HG02852 (cell line): ENCODE data around the gene CTNNBL1.
A peak's percentile ranks its signal among the peaks of the same experiment; 100 is the strongest.

Experiments
- ATAC-seq: cut with Tn5 transposase; IDR thresholded peaks from one replicate; pipeline ENCODE4 v1.9.1; 2021; ENCODE audit warnings: mild to moderate bottlenecking, moderate library complexity; ENCODE audit not compliant: unreplicated experiment

CTNNBL1 gene

DNA sequence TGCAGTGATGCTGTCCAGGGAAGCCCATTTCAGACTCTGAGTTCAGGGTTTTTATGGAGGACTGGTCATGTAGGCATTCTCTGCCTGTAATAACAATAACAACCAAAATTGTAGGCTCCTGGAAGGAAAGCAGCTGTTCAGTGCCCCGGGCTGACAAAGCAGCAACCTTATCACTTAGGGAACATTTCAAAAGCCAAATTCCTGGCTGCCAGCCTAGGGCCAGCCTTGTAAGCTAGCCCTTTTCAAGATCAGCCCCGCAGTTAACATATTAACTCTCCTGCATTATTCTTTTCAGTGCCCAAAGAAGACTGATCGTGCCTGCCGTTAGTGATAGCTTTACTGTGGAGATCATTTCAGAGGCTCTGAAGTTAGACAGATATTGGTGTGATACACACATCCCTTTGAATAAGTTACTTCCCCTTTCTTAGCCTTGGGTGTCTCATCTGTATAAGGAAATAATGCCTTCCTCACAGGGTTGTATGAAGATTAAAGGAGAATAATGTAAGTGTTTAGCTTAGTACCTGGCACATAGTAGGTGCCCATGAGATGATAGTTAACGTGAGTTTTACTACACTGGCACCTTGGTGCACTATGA is 44.1 kb downstream of the CTNNBL1 start:
- no peak for ATAC-seq

DNA sequence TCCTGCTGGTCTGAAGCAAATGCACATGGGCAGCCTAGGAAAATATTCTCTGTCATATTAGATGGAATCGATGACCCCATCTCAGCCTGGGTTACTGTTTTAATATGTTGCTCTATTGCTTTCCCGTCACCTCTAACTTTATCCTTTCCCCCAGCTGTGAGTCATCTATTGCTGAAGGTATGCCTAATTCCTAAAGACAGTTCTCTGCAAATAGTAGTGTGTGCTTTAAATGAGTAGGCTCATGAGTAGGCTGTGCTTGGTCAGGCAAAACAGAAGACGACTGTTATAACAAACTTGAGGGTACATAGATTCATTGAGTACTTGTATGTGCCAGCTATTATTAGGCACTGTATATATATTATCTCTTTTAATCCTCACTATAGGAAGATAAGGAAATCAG is 47.2 kb downstream of the CTNNBL1 start:
- no peak for ATAC-seq

DNA sequence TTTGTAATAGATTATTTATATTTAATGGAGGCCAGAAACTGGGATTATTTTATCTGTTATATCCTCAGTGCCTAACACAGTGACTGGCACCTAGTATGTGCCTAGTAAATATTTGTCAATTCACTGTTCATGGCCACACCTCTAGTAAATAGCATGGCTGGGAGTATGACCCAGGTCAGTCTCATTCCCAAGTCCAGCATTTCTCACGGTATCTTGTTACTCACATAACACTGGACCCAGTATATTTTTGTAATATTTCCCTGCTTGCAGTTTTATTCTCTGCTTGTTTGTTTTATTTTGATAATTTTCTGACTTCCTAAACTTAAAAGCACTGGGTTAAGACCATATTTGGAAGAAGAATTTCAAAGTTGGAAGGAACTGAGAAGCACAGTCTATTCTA is 47.7 kb downstream of the CTNNBL1 start:
- no peak for ATAC-seq

DNA sequence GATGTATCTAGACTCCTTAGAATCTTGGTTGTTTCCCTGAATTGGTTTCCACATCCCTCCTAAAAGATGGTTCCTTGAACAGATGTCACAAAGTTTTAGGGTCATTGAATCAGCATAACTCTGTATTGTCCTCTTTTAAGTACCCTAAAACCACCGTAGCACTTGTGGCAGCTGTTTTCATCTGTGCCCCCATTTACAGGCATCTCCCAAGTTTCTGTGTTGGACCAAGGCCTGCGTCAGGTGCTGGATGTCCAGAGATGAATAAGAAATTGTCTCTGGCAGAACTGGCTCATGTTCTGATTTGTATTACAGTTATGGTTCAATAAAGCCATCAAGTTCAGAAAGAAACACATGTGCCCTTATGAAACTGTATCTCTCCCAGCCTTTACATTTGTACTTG is 48.3 kb downstream of the CTNNBL1 start:
- no peak for ATAC-seq

DNA sequence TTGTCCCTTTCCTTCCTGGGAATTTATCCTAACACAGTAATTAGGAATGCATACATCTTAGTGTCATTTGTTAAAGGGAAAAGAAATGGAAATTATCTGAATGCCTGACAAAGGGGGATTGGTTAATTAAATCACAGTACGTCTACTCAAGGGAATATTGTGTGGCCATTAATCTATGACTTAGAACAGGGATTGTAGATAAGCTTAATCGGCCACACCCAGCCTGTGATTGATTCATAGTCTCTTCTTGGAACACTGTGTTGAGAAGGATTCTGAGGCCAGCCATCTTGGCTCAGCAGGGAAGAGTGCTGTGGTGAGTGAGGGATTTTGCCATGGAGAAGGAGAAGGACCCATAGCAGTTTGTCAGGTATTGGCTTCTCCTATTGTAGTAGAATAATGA is 50.5 kb downstream of the CTNNBL1 start:
- ATAC-seq = no peak

DNA sequence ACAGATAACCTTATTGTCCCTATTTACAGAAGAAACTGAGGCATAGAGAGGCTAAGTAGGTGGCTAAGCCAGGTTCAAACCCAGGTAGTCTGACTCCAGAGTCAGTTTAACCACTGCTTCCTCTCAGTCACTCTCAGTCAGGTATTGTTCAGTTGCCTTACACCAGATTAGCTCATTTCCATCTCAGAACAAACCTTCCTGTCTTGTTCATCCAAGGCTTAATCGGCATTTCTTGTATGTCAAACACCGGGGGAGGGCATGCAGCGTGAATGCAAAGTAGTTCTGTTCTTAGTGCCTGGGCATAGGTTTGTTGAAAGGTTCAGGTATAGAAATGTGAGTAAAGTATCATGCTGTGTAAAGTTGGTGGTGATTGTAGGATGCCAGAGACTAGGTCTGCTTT is 51.7 kb downstream of the CTNNBL1 start:
- peak; percentile 57 for ATAC-seq

DNA sequence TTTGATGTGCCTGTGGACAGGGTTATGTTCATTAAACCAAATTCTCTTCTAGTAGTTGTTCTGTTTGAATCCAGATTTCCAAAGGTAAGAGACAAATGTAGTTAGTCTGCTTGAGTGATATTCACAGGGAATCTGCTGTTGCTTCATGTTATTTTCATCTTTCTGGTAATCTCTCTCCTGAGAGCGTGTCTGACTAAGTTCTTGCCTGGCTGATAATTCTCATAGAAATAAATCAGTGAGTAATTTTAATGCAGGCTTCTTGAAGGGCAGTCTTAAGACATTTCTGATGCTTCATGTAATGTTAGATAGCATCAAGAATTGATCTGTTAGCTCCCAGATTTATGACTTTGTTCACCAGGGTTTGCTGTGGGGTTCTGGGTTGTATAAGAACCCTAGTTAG is 54.2 kb downstream of the CTNNBL1 start:
- ATAC-seq = no peak

DNA sequence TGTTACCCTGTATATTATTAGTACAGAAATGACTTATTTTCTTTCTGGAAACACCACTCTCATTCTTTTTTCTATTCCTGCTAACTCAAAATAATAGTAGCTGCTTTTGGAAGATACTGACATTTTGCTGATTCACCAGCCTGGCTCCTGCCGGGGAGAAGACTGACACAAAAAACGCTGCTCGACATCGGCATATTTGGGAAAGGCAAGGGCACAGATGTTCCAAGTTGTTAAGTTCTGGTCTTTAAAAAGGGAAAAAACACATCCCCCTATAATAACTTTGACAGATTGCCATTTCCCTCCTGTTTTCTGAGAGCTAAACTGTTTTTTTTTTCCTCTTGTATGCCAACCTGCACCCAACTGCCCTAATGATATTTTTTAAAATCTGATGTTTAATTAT is 55.4 kb downstream of the CTNNBL1 start:
- no peak for ATAC-seq

DNA sequence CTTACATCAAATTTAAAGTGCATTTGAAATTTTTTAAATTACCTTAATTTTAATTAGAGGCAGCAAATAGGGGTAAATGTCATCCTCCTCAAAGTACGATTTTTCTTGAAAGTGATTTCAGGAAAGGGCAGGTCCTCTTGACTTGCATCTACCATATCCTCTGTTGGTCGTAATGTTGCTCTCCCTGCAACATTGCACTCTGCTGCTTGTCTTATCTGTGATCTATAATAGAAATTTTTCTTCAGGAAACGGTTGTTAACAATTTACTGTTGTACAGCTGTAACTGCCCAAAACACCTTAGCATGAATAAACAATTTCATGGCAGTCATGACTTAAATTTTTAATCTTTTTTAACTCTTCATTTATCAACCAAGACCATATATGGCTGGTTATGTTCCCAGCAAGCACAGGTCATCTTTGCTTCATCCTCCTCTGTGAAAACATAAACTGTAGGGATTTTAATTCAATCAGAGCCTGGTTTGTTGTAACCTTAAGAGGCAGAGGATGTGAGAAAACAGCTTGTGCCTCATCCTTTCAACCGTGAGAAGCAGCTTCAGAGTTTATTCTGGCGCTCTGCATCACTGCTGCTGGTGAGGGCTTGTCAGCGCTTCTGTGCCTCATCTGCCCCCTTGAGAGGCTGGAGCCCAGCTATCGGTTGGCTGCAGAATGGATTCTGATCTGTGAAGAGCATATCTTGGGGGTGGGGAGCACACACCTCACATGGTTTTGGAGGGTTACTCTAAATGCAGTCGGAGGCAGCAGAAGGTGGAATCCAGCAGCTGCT is 56.0 kb downstream of the CTNNBL1 start:
- ATAC-seq = no peak

DNA sequence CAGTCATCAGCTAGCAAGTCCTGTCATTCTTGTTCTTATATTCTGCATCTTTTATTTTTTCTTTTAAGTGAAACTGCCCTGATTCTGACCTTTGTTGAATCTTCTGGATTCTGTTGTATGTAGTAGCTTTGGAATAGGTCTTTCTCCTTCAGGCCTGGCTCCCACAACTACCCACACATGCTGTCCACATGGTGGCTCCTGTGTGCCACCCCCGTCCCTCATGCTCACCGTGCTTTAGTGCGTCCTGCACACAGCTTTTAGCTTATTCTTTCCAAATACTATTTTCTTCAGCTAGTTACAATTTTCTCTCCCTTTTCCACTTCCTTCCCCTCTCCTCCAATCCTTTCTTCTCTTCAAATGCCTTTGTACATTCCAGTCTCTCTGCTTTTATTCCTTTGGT is 61.8 kb downstream of the CTNNBL1 start:
- no peak for ATAC-seq

DNA sequence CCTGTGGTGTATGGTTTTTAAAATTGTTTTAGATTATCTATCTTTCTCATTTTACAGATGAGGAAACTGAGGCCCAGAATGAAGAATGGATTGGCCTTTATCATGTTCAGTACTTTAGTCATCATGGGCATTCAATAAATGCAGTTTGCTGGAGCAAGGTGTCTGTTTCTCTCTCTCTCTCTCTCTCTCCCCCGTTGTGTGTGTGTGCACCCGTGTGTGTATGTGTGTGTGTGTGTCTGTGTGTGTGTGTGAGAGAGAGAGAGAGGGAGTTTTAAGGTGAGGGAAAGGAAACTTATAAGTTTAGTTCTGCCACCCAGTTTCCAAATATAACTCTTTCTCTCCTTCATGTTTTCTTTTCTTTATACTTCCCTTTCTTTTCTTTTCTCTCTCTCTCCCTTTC is 62.4 kb downstream of the CTNNBL1 start:
- ATAC-seq = no peak

DNA sequence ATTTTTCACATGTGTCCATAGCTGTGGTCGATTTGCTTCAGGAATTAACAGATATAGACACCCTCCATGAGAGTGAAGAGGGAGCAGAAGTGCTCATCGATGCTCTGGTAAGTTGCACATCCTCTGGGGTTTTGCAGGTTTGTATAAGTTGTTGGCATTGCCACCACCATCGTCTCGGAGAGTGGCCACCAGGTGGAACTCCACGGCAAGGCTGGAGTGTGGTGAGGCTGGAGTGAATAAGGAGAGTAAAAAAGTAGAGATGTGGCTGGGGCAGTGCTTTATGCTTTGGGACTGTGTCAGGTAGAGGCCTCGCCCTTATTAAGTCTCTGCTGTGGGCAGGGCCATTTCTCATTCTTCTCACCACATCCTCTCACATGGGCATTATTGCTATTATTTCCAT is 63.7 kb downstream of the CTNNBL1 start:
- ATAC-seq = no peak

DNA sequence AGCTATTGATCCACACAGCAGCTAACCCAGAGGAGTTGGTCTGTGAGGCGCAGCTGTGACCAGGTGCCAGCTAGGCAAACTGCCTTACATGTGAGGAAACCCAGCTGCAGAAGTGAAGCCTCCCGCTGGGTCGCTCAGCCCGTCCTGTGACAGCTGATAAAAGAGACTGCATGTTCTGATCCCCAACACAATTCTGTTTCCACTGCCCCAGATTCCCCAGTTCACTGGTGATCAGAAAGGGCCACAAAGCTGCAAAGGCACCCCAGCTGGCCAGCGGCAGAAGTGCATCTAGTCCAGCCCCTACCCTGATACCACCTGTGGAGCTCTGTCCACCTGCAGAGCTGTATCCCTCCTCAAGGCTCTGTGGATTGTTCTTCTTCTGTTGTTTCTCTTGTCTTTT is 64.5 kb downstream of the CTNNBL1 start:
- ATAC-seq = no peak

DNA sequence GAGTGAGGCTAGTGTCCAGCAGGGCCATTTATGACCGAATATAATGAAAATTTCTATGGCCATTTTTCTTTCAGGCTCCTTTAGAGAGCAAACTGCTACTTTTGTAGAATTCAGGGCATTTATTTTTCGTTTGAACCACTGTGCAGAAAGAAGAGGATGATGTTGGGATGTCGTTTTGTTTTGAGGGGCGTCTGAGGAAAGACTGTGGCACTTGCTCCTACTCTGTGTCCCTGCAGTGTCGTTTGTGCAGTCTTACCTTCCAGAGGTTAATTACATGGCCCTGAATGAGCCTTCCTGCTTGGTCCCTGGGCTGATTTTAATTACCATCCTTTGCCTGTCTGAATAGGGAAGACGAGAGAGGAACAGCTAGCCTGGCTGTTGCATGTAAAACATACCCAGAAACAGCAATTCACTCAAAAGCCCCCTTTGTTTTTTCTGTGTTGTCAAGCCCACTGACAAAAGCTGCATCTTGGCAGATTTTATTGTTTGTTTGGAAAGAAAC is 65.3 kb downstream of the CTNNBL1 start:
- no peak for ATAC-seq

DNA sequence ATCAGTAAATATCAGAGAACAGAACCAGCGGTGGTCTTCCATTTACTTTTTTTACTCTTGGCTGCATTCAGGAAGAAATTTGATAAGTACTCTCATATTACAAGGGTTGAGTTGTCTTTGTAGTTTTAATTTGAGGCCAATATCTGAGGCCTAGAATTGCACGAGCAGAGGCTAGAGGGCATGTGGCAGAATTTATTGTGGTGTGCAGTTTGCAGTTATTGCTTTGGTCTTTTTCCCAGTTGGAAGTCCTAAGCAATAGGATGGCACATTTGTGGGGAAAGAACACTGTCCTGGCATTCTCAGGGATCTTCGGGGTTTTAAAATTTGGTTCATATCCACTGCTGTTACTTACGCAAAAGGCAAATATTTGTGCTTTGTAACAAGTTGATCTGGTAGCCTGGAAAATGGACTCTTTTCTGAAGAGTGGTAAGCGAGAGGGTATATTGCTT is 66.0 kb downstream of the CTNNBL1 start:
- no peak for ATAC-seq

DNA sequence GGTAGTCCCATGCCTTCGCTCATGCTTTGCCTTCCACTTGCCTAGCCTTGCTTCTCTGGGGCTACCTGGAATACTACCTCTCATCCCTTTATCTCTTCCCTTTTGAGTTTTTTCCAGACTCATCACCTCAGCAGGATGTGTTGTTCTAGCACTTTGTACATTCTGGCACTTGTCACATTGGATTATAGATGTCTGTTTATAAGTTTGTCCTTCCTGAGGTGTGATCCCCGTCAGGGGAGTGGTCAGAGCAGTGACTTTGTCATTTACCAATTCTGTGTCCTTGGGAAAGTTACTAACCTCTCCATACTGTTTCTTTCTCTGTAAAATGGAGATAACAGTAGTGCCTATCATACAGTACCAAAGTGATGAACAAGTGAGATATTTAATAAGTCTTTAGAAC is 66.5 kb downstream of the CTNNBL1 start:
- no peak for ATAC-seq

DNA sequence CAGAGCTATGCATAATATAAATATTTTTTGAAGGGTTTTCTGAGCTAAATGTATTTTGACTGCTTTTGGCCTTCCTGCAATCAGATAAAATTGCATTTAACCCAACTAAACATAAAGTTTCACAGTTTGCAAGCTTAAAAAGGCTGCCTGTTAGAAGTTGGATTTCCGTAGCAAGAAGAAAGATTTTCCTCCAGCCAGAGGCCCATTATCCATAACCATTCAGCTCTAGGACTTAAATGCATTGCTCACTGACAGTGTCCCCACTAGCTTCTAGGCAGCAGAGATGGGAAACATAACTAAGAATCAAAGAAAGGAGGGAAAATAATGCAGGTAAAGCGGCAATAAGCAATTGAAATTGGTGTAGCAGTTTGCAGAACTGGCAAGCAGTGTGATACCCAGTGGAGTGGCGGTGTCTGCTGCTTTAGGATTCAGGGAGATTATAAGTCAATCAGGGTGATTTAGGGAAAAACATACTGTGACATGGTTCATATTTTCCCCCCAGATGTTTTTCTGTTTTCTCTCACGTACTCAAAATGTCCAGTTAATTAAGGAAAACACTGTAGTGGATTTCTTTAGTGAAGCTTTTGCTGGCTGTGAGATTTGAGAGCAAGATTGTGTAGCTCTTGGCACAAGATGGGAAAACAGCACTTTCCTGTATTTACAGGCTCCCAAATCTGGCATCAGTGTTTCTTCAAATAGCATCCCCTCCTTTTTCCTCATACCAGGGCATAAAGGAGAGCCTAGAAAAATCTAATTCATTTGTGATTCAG is 69.1 kb downstream of the CTNNBL1 start:
- no peak for ATAC-seq

DNA sequence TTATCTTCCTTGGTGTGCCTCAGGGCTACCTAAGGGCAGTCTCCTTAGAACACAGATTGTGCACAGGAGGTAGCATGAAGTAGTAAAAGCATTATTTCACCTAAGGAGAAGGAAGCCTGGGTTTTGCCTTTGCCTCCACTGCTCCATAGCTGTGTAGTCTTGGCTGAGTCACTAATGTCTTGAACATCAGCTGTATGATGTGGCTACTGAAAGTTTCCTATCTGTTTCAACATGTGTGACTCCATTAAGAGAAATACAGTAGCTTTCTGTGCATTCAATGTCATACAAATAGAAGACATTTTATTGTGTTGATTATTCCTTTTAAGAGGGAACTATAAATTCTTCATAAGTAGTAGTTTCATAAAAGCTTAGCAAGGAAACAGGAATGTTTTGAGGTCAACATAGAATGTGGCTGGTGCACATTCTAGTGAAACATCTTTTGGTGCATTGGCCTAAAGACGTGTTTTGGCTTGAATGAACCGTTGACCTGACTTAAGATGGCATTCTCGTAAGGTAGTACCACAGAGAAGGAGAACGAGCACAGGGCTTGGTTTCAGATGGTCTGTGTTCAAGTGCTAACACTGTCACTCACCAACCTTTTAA is 70.6 kb downstream of the CTNNBL1 start:
- ATAC-seq = no peak

DNA sequence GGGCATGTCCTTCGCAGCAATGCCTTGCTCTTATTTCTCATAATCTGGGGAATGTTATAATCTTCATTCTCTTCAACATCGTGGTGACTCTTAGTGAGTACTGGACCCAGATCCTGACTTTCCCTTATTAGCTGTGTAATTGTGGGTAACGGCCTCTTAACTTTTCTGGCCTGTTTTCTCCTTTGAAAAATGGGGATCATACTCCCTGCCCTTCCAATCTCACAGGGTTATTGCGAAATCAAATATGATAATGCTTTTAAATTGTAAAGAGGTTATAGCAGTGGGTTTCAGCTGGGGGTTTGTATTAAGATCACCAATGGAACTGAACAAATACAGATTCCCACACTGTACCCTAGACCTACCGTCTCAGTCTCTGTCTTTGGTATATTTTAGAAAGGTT is 77.1 kb downstream of the CTNNBL1 start:
- no peak for ATAC-seq

DNA sequence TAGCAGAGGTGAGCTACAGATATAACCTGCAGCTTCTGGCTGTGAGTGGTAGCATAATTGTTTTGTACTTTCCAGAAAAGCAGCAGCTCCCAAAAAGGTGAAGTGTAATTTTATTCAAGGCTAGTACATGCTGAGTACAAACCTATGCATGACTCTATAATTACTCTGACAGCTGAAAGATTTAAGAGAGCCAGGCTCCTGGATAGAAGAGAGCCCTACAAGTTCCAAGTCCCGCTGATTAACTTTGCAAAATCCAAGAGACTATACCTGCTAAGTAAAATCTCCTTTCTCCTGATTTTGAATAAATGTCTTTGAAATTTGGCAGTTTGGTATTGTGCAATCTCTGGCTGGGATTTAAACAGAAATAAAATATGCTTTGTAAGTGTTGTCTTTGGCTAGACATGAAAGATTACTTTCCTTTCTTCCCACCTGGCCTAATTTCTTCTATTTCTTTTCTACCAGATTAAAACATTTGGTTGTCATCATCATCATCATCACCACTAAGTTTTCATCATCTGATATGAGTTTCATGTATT is 79.5 kb downstream of the CTNNBL1 start:
- no peak for ATAC-seq

DNA sequence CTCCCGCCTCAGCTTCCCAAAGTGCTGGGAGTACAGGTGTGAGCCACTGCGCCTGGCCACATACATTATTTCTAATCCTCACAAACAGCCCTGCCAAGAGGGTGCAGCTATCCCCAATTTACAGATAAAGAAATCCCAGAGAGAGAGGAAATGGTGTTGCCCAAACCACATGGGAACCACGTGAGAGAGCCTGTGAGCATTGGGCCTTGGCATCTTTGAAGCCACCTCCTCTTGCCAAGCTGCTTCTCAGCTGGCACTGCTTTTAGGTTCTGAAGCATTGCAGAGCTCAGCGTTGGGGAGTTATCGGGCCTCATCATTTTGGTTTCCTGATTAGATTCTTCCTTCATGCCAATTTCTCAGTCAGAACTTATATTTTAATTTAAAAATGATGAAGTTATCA is 80.3 kb downstream of the CTNNBL1 start:
- ATAC-seq = no peak
